H1 (cell line): ENCODE results near the gene ABHD4. TPM values are rescaled to one million over a fixed set of nuclear protein-coding genes. Genes with fewer than 3 reads are reported as not detected.

Source experiments
- CTCF ChIA-PET: fragments of 300-600 bp; sonication (Branson Sonifier 250); formaldehyde crosslinking; loops from one replicate; lab custom pipeline; 2021; ENCODE audit not compliant: partially characterized antibody; lab: Charles Lee
- POLR2A ChIA-PET: fragments of 300-600 bp; sonication (Branson Sonifier 250); formaldehyde crosslinking; loops from one replicate; lab custom pipeline; 2021; ENCODE audit warnings: inconsistent platforms; ENCODE audit not compliant: partially characterized antibody; lab: Charles Lee
- DNase-seq, 2 experiments: peaks; one replicate each; pipeline versions ENCODE4 v3.0.0 to v3.0.0-alpha.2; 2010 to 2022; ENCODE audit warnings: low spot score in 2 of 2, low read depth in 1 of 2, mixed read lengths in 1 of 2
- FAIRE-seq: peaks from 2 replicates; lab custom pipeline; 2011; peaks lifted over from hg19 to GRCh38; lab: Jason Lieb, UNC
- H2AFZ ChIP-seq: 2 replicates; pipeline ENCODE4 v1.8.1; 2012; ENCODE audit warnings: low read length, inconsistent platforms
- H2AK5ac ChIP-seq: 2 replicates; pipeline ENCODE4 v1.6.1; 2013; ENCODE audit warnings: low read depth, low read length
- H2BK120ac ChIP-seq: replicated peaks from 2 replicates; pipeline ENCODE3; 2013; ENCODE audit warnings: low read depth, low read length, inconsistent platforms
- H2BK12ac ChIP-seq: 2 replicates; pipeline ENCODE4 v1.6.1; 2013; ENCODE audit warnings: low read depth, low read length
- H2BK15ac ChIP-seq: 2 replicates; pipeline ENCODE4 v1.6.1; 2013; ENCODE audit warnings: low read length
- H2BK20ac ChIP-seq: 2 replicates; pipeline ENCODE4 v1.6.1; 2013; ENCODE audit warnings: low read length
- H2BK5ac ChIP-seq: 2 replicates; pipeline ENCODE4 v1.6.1; 2013; ENCODE audit warnings: low read depth, low read length
- H3K14ac ChIP-seq: 2 replicates; pipeline ENCODE4 v1.6.1; 2013; ENCODE audit warnings: inconsistent platforms; ENCODE audit not compliant: insufficient read length
- H3K18ac ChIP-seq: 2 replicates; pipeline ENCODE4 v1.6.1; 2013; ENCODE audit warnings: low read length; ENCODE audit errors: extremely low read depth
- H3K23ac ChIP-seq: 2 replicates; pipeline ENCODE4 v1.6.1; 2013; ENCODE audit warnings: inconsistent platforms; ENCODE audit not compliant: insufficient read length
- H3K23me2 ChIP-seq: 2 replicates; pipeline ENCODE4 v1.6.1; 2013; ENCODE audit warnings: low read depth, low read length
- H3K27ac ChIP-seq: 2 replicates; pipeline ENCODE4 v1.6.1; 2011; ENCODE audit warnings: low read depth, low read length, inconsistent platforms
- H3K27me3 ChIP-seq, 4 experiments: replicated peaks in 1 of 4; 1 replicate in 1 of 4; 2 replicates in 3 of 4; pipeline versions ENCODE4 v1.6.1 to v1.8.1; 2011 to 2013; ENCODE audit warnings: low read length in 3 of 4, mild to moderate bottlenecking in 3 of 4, inconsistent platforms in 2 of 4, mixed read lengths in 2 of 4, moderate library complexity in 1 of 4; ENCODE audit not compliant: control insufficient read depth in 3 of 4, insufficient read depth in 3 of 4; ENCODE audit errors: extremely low read depth in 1 of 4
- H3K36me3 ChIP-seq, 4 experiments: 2 replicates each; pipeline versions ENCODE4 v1.6.1 to v1.8.1; 2011 to 2013; ENCODE audit warnings: mild to moderate bottlenecking in 4 of 4, low read length in 3 of 4, moderate library complexity in 2 of 4, control low read depth in 1 of 4, inconsistent platforms in 1 of 4; ENCODE audit not compliant: insufficient read depth in 4 of 4, control insufficient read depth in 2 of 4
- H3K4ac ChIP-seq: replicated peaks from 2 replicates; pipeline ENCODE3; 2013; ENCODE audit warnings: low read length, low read depth, mixed read lengths, inconsistent platforms; ENCODE audit not compliant: insufficient read length
- H3K4me1 ChIP-seq, 4 experiments: replicated peaks in 1 of 4; 1 replicate in 1 of 4; 2 replicates in 3 of 4; pipeline versions ENCODE4 v1.6.1 to v1.8.1; 2011 to 2013; ENCODE audit warnings: low read length in 3 of 4, inconsistent platforms in 2 of 4, mixed read lengths in 1 of 4; ENCODE audit not compliant: insufficient read depth in 4 of 4, control insufficient read depth in 3 of 4
- H3K4me2 ChIP-seq, 2 experiments: 2 replicates each; pipeline versions ENCODE4 v1.6.1 to v1.8.1; 2011 to 2013; ENCODE audit warnings: low read depth in 2 of 2, low read length in 2 of 2, control low read depth in 1 of 2, inconsistent platforms in 1 of 2, mild to moderate bottlenecking in 1 of 2; ENCODE audit not compliant: insufficient read depth in 1 of 2
- H3K4me3 ChIP-seq, 4 experiments: fragments of 200-600, 300-600 bp in 1 of 4; sonication (generic), shearing (Covaris generic), sonication (Bioruptor Twin) in 1 of 4; 2 replicates each; pipeline versions ENCODE4 v1.5.1 to v1.8.1; 2011 to 2016; ENCODE audit warnings: low read length in 4 of 4, low read depth in 3 of 4, control low read depth in 2 of 4, inconsistent platforms in 2 of 4, mild to moderate bottlenecking in 2 of 4, mixed read lengths in 1 of 4, moderate library complexity in 1 of 4; ENCODE audit not compliant: insufficient read depth in 2 of 4; ENCODE audit errors: extremely low read depth in 1 of 4
- H3K56ac ChIP-seq: replicated peaks from 2 replicates; pipeline ENCODE3; 2013; ENCODE audit warnings: low read depth, mild to moderate bottlenecking, mixed read lengths, low read length, inconsistent platforms; ENCODE audit not compliant: insufficient read length
- H3K79me1 ChIP-seq: 2 replicates; pipeline ENCODE4 v1.6.1; 2013; ENCODE audit warnings: low read depth, low read length, control low read depth
- H3K79me2 ChIP-seq, 2 experiments: 2 replicates each; pipeline versions ENCODE4 v1.6.1 to v1.8.1; 2012 to 2013; ENCODE audit warnings: low read length in 2 of 2, mild to moderate bottlenecking in 2 of 2, inconsistent platforms in 1 of 2; ENCODE audit not compliant: insufficient read depth in 2 of 2, control insufficient read depth in 1 of 2
- H3K9ac ChIP-seq, 4 experiments: replicated peaks in 1 of 4; 1 replicate in 1 of 4; 2 replicates in 3 of 4; pipeline versions ENCODE4 v1.6.1 to v1.8.1; 2011 to 2013; ENCODE audit warnings: low read depth in 3 of 4, low read length in 3 of 4, control low read depth in 2 of 4, mild to moderate bottlenecking in 2 of 4, moderate library complexity in 2 of 4, inconsistent platforms in 1 of 4; ENCODE audit errors: extremely low read depth in 1 of 4
- H3K9me3 ChIP-seq, 2 experiments: 2 replicates each; pipeline versions ENCODE4 v1.6.1 to v1.8.1; 2012 to 2013; ENCODE audit warnings: mild to moderate bottlenecking in 2 of 2, moderate library complexity in 2 of 2, control low read depth in 1 of 2, inconsistent platforms in 1 of 2, low read depth in 1 of 2, low read length in 1 of 2, mixed read lengths in 1 of 2; ENCODE audit not compliant: insufficient read depth in 2 of 2
- H4K20me1 ChIP-seq, 2 experiments: replicated peaks in 1 of 2; 2 replicates each; pipeline versions ENCODE3 to v1.8.1; 2011 to 2013; ENCODE audit warnings: inconsistent platforms in 2 of 2, low read length in 2 of 2, mild to moderate bottlenecking in 1 of 2; ENCODE audit not compliant: insufficient read depth in 2 of 2, control insufficient read depth in 1 of 2
- H4K5ac ChIP-seq: 2 replicates; pipeline ENCODE4 v1.6.1; 2013; ENCODE audit warnings: low read length, low read depth, mixed read lengths, inconsistent platforms; ENCODE audit not compliant: insufficient read length
- H4K8ac ChIP-seq: 2 replicates; pipeline ENCODE4 v1.8.0; 2013; ENCODE audit warnings: mild to moderate bottlenecking, moderate library complexity, low read length, inconsistent platforms; ENCODE audit not compliant: insufficient read depth; ENCODE audit errors: extremely low read depth
- H4K91ac ChIP-seq: replicated peaks from 2 replicates; pipeline ENCODE3; 2013; ENCODE audit warnings: low read length, mixed read lengths, inconsistent platforms; ENCODE audit not compliant: insufficient read length
- CTBP2 ChIP-seq: IDR thresholded peaks from 2 replicates; pipeline ENCODE4 v1.7.0; 2011; ENCODE audit warnings: borderline replicate concordance, mild to moderate bottlenecking, moderate library complexity, mixed read lengths, low read length; ENCODE audit not compliant: insufficient read depth, insufficient read length
- EZH2 ChIP-seq: fragments of 200-600 bp; sonication (generic); IDR thresholded peaks from 2 replicates; pipeline ENCODE4 v1.7.1; 2012; ENCODE audit warnings: low read depth, mild to moderate bottlenecking, moderate library complexity, low read length, inconsistent platforms; ENCODE audit not compliant: severe bottlenecking
- GABPA ChIP-seq: IDR thresholded peaks from 2 replicates; pipeline ENCODE4 v1.6.1; 2011; ENCODE audit warnings: mild to moderate bottlenecking, low read length, moderate library complexity, borderline replicate concordance; ENCODE audit not compliant: insufficient read depth
- NANOG ChIP-seq: IDR thresholded peaks from 2 replicates; pipeline ENCODE4 v1.6.1; 2011; ENCODE audit warnings: low read length, low read depth, mild to moderate bottlenecking, inconsistent platforms; ENCODE audit not compliant: insufficient read depth, poor library complexity, severe bottlenecking
- PHF8 ChIP-seq: fragments of 200-600 bp; sonication (generic); conservative IDR thresholded peaks from 2 replicates; pipeline ENCODE4 v1.7.1; 2012; ENCODE audit warnings: low read depth, mild to moderate bottlenecking, inconsistent platforms, low read length, moderate library complexity
- RNF2 ChIP-seq: fragments of 200-900, 300-1000 bp; sonication (generic); IDR thresholded peaks from 2 replicates; pipeline ENCODE4 v1.7.1; 2016; ENCODE audit warnings: borderline replicate concordance, low read depth, mild to moderate bottlenecking, antibody characterized with exemption, low read length; ENCODE audit not compliant: poor library complexity, severe bottlenecking; ENCODE audit errors: missing control alignments
- SAP30 ChIP-seq: fragments of 300-600 bp; sonication (generic); IDR thresholded peaks from 2 replicates; pipeline ENCODE4 v1.7.1; 2012; ENCODE audit warnings: low read length, moderate library complexity, mild to moderate bottlenecking, inconsistent platforms; ENCODE audit not compliant: insufficient read depth, insufficient replicate concordance
- SIX5 ChIP-seq: IDR thresholded peaks from 2 replicates; pipeline ENCODE4 v1.6.1; 2011; ENCODE audit warnings: mild to moderate bottlenecking, low read depth, low read length
- SRF ChIP-seq: IDR thresholded peaks from 2 replicates; pipeline ENCODE4 v1.6.1; 2011; ENCODE audit warnings: mild to moderate bottlenecking, low read depth, low read length, moderate library complexity
- TAF7 ChIP-seq: optimal IDR thresholded peaks from 2 replicates; pipeline ENCODE3; 2011; ENCODE audit warnings: low read depth, mild to moderate bottlenecking, inconsistent platforms, low read length, moderate library complexity, borderline replicate concordance
- WGBS, 2 experiments: shearing (Covaris generic) in 1 of 2; methylation state at CpG; one replicate each; pipeline versions ENCODE4 v1.1.6 to v1.1.7; 2013 to 2015; ENCODE audit warnings: low lambda C conversion rate in 2 of 2, mixed read lengths in 2 of 2, inconsistent platforms in 1 of 2, low coverage in 1 of 2, missing lambda C conversion rate in 1 of 2; ENCODE audit not compliant: insufficient replicate concordance in 2 of 2, insufficient coverage in 1 of 2, insufficient read length in 1 of 2; ENCODE audit errors: extremely low coverage in 1 of 2, missing lambda C conversion rate in 1 of 2; 5-methylcytosine and 5-hydroxymethylcytosine counted together
- polyA plus RNA-seq, 7 experiments: library from polyadenylated mRNA; depleted of rRNA in 3 of 7; stranded (reverse) in 5 of 7; unstranded in 2 of 7; fragments of >200 nt in 5 of 7; fragments of 200-250 nt in 2 of 7; gene quantifications; 1 replicate in 5 of 7; 2 replicates in 1 of 7; 4 replicates in 1 of 7; pipeline versions ENCODE4 v1.2.1 to v1.2.3, GENCODE V29; 2011 to 2013; ENCODE audit warnings: missing spikeins in 2 of 7, mixed read lengths in 2 of 7
- total RNA-seq: library from RNA; stranded (reverse); fragmentation: NEBNext Ultra II Directional; extraction: Animal tissue kit (Norgen Biotek cat#: 25700); gene quantifications from 2 replicates; pipeline ENCODE4 v1.2.1, GENCODE V29; 2021
- TF ChIP-seq, protein P1 (sequence below): IDR thresholded peaks from 2 replicates; pipeline ENCODE4 v1.6.1; 2012; ENCODE audit warnings: low read length, inconsistent platforms

The ABHD4 gene
- total and polyA plus RNA-seq, 2 of the 8 experiments (the other 6 are each of a cell fraction or from before 2014, with no cell fraction given), result 32.4 to 42.9 TPM

GRCh38 chr14:22660654-22661053 is 62.6 kb downstream of the ABHD4 start:
- Histone ChIP-seq H3K27me3 (0 out of 7 replicates have a peak, but pooled peaks cover 0 to 2% (median 0%) of the 10 kb centered on the region in 4 experiments), H3K79me1 (no peaks in the 10 kb centered on the region), H3K4ac (no peak overlapping the region), H4K91ac (no peak overlapping the region), H3K56ac (no peak overlapping the region), H2BK5ac (no peak overlapping the region), H2BK120ac (no peak overlapping the region), H3K23me2 (no peaks in the 10 kb centered on the region), H3K4me3 (no peak overlapping the region), H3K4me1 (no peaks in the 10 kb centered on the region), H2BK20ac (no peak overlapping the region), H3K9me3 (no peaks in the 10 kb centered on the region), H4K5ac (no peak overlapping the region), H3K18ac (no peak overlapping the region), H2AFZ (no peak overlapping the region), H3K9ac (no peak overlapping the region), H2BK12ac (no peak overlapping the region), H2BK15ac (no peak overlapping the region), H3K4me2 (no peak overlapping the region), H3K36me3 (no peaks in the 10 kb centered on the region), H3K23ac (no peak overlapping the region), H3K14ac (no peak overlapping the region), H4K8ac (no peak overlapping the region), H3K27ac (no peak overlapping the region), H2AK5ac (no peak overlapping the region), H3K79me2 (no peaks in the 10 kb centered on the region), H4K20me1 (no peaks in the 10 kb centered on the region)
- ChIA-PET CTCF (interaction anchor here (1.2 to 2.5 kb wide), 10 partner anchors 11 to 239 kb away, joined by 3 to 10 read pairs (median 6); partner anchors contain the start of gene OXA1L), POLR2A (no interaction called here)
- FAIRE-seq (no peak), DNase-seq (no peak)
- 100% methylated on average over 3 of the region's 4 CpGs; no CpG with 5 or more reads in 1 of the 2 experiments for WGBS, 2 experiments
- TF ChIP-seq CTBP2 (no peak), SAP30 (no peak), RNF2 (no peak), EZH2 (no peak), GABPA (no peak), SRF (no peak), SIX5 (no peak), PHF8 (no peak), TAF7 (no peak), NANOG (no peak)
- TF ChIP-seq, protein P1, sequence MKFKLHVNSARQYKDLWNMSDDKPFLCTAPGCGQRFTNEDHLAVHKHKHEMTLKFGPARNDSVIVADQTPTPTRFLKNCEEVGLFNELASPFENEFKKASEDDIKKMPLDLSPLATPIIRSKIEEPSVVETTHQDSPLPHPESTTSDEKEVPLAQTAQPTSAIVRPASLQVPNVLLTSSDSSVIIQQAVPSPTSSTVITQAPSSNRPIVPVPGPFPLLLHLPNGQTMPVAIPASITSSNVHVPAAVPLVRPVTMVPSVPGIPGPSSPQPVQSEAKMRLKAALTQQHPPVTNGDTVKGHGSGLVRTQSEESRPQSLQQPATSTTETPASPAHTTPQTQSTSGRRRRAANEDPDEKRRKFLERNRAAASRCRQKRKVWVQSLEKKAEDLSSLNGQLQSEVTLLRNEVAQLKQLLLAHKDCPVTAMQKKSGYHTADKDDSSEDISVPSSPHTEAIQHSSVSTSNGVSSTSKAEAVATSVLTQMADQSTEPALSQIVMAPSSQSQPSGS, result no peak
